ENCODE measurements around the gene KLK4.

DNA sequence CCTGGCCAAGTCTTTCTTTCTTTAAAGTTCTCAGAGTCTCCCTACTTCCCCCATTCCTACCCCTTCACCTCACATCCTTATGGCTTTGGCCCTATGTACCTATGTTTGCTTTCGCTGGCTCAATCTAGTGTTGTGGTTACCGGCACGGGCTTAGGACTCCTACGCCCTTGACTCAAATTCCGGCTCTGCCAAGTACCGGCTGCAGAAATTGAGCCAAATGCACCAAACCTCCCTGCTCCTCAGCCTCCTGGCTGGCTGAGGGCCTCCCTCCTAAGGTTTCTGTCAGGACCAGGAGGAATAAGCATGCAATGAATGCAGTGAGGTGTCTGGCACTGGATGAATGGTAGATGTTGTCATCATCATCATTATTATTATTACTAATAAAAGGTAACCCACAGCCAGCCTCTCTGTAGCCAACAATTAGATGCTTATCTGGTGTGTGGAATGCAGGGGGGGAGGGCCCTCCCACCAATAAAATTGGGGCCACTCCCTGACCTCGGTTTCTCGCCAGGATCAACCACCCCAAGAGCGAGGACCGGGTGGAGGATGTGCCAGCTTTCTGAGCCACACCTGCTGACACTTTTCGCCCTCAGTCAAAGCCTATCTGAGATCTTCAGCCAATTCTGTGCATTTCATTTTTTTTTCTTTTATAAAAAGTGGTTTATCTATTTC lies 21.0 kb upstream of the KLK4 start:
- TF ChIP-seq POLR2A (IDR thresholded peaks at IDR 0.05; ENCODE audit: low read depth, low read length) (no peak), TAF1 (IDR thresholded peaks at IDR 0.05; ENCODE audit: low read depth, low read length) (no peak), POU2F2 (IDR thresholded peaks at IDR 0.05; ENCODE audit: low read depth, low read length) (no peak)
